GM23248 (cell line): ENCODE data around the gene PLA2G4E. TPM values are rescaled to one million over a fixed set of nuclear protein-coding genes. Genes with fewer than 3 reads are reported as not detected.

Experiments used
- DNase-seq: peaks from one replicate; pipeline ENCODE4 v3.0.0-alpha.2; 2015
- H2AFZ ChIP-seq: fragments of 200-600 bp; sonication (generic); 2 replicates; pipeline ENCODE4 v1.6.1; 2016; ENCODE audit warnings: antibody characterized with exemption
- H3F3A ChIP-seq: fragments of 200-600 bp; sonication (generic); 2 replicates; pipeline ENCODE4 v1.6.1; 2016; ENCODE audit warnings: mild to moderate bottlenecking, antibody characterized with exemption, mixed run types; ENCODE audit not compliant: insufficient read depth
- H3K27ac ChIP-seq: fragments of 200-600 bp; sonication (generic); 2 replicates; pipeline ENCODE4 v1.5.1; 2016; ENCODE audit warnings: mild to moderate bottlenecking
- H3K27me3 ChIP-seq: fragments of 200-600 bp; sonication (generic); replicated peaks from 2 replicates; pipeline ENCODE4 v1.6.1; 2016; ENCODE audit warnings: mild to moderate bottlenecking; ENCODE audit not compliant: insufficient read depth
- H3K36me3 ChIP-seq: fragments of 200-600 bp; sonication (generic); 2 replicates; pipeline ENCODE4 v1.6.1; 2016; ENCODE audit warnings: low read depth, mild to moderate bottlenecking
- H3K4me1 ChIP-seq: fragments of 200-600 bp; sonication (generic); 2 replicates; pipeline ENCODE4 v1.6.1; 2016; ENCODE audit warnings: mild to moderate bottlenecking; ENCODE audit not compliant: insufficient read depth
- H3K4me2 ChIP-seq: fragments of 200-600 bp; sonication (generic); one replicate; pipeline ENCODE4 v1.6.1; 2016; ENCODE audit warnings: mild to moderate bottlenecking; ENCODE audit not compliant: unreplicated experiment
- H3K4me3 ChIP-seq: fragments of 200-600 bp; sonication (generic); 2 replicates; pipeline ENCODE4 v1.5.1; 2016; ENCODE audit warnings: mild to moderate bottlenecking
- H3K79me2 ChIP-seq: fragments of 200-600 bp; sonication (generic); 2 replicates; pipeline ENCODE4 v1.6.1; 2016; ENCODE audit warnings: mild to moderate bottlenecking; ENCODE audit not compliant: insufficient read depth
- H3K9ac ChIP-seq: fragments of 200-600 bp; sonication (generic); 2 replicates; pipeline ENCODE4 v1.6.1; 2016; ENCODE audit warnings: mild to moderate bottlenecking
- H3K9me2 ChIP-seq: fragments of 200-600 bp; sonication (generic); 2 replicates; pipeline ENCODE4 v1.6.1; 2016; ENCODE audit warnings: mixed run types, mild to moderate bottlenecking, moderate library complexity; ENCODE audit not compliant: insufficient read depth
- H3K9me3 ChIP-seq: fragments of 200-600 bp; sonication (generic); one replicate; pipeline ENCODE4 v1.6.1; 2017; ENCODE audit warnings: low read depth
- H4K20me1 ChIP-seq: fragments of 200-600 bp; sonication (generic); 2 replicates; pipeline ENCODE4 v1.6.0; 2016; ENCODE audit not compliant: insufficient read depth
- EZH2 ChIP-seq: fragments of 200-600 bp; sonication (generic); IDR thresholded peaks from 2 replicates; pipeline ENCODE4 v1.6.1; 2018; ENCODE audit warnings: antibody characterized with exemption, mild to moderate bottlenecking; ENCODE audit not compliant: insufficient read depth, poor library complexity, severe bottlenecking
- EZH2phosphoT487 ChIP-seq: fragments of 200-600 bp; sonication (generic); IDR thresholded peaks from 2 replicates; pipeline ENCODE4 v1.6.1; 2018; ENCODE audit warnings: antibody characterized with exemption, moderate library complexity, mild to moderate bottlenecking, low read depth; ENCODE audit not compliant: insufficient read depth
- WGBS, 2 experiments: methylation state at CpG; one replicate each; pipeline ENCODE4 v1.1.6; 2015 to 2017; ENCODE audit warnings: low lambda C conversion rate in 2 of 2, low coverage in 1 of 2; ENCODE audit errors: missing lambda C conversion rate in 2 of 2; 5-methylcytosine and 5-hydroxymethylcytosine counted together
- in situ Hi-C: fragments of 300-500 bp; cut with MboI; formaldehyde crosslinking; loops from 2 replicates; pipeline ENCODE4 v1.15.0; 2020
- polyA plus RNA-seq: library from polyadenylated mRNA; unstranded; fragments of >200 nt; fragmentation: Nextera tagmentation; extraction: Ambion mirVana; gene quantifications from 2 replicates; pipeline ENCODE4 v1.2.1, GENCODE V29; 2016
- total RNA-seq: library from RNA; depleted of rRNA; stranded (reverse); fragments of >200 nt; shearing (Covaris generic); gene quantifications from 2 replicates; pipeline ENCODE4 v1.2.3, GENCODE V29; 2014; rRNA removed

The PLA2G4E gene
- total and polyA plus RNA-seq, 2 experiments from 2014 or later: not detected

DNA sequence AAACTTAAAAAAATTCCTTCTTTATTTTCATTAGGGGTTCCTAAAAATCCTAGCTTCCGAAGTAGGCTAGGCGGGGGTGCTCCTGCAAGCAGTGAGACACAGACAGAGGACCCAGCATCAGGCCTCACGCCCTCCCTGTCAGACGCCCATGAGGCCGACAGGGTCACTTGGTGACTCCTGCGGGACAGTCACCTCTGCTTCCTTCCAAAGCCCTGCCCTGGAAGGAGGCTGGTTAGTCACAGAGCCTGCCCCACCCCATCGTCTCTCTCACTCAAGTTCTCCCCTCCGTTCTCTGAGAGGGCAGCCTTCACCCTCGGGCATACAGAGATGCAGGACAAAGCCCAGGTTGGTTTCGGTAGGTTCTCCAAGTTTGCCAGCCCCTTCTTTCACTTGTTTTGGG lies 87.1 kb downstream of the PLA2G4E start:
- no peaks in the 10 kb centered on the region for H3K9me3 ChIP-seq
- TF ChIP-seq EZH2phosphoT487: no peak
- no peak for TF ChIP-seq EZH2
- in situ Hi-C loops: no loop called here
- H4K20me1 ChIP-seq: no peaks in the 10 kb centered on the region
- peaks cover 26% of the 10 kb centered on the region for H3F3A ChIP-seq
- H3K4me1 ChIP-seq: peaks cover 43% of the 10 kb centered on the region
- DNase-seq: peak; percentile 81
- H2AFZ ChIP-seq: no peak overlapping the region
- 0 out of 2 replicates have a peak, but pooled peaks cover 3% of the 10 kb centered on the region for H3K36me3 ChIP-seq
- H3K27ac ChIP-seq: no peak overlapping the region
- H3K4me2 ChIP-seq: peak overlapping the region; percentile 47
- no peaks in the 10 kb centered on the region for H3K27me3 ChIP-seq
- H3K79me2 ChIP-seq: peaks cover 17% of the 10 kb centered on the region; the same call in 1 of the 2 replicates
- no peaks in the 10 kb centered on the region for H3K9me2 ChIP-seq
- H3K9ac ChIP-seq: peak overlapping the region; percentile 33
- WGBS, 2 experiments: 35 to 37% methylated on average over 9 to 10 of the region's 10 CpGs
- H3K4me3 ChIP-seq: no peak overlapping the region

GRCh38 chr15:41933326-41933725 lies 87.5 kb downstream of the PLA2G4E start:
- H3K79me2 ChIP-seq: peaks cover 17% of the 10 kb centered on the region; the same call in 1 of the 2 replicates
- peak overlapping the region; percentile 33; the same call in 1 of the 2 replicates for H3K9ac ChIP-seq
- H3K9me3 ChIP-seq: no peaks in the 10 kb centered on the region
- DNase-seq: no peak
- H3K4me3 ChIP-seq: no peak overlapping the region
- H3K27ac ChIP-seq: no peak overlapping the region
- H4K20me1 ChIP-seq: no peaks in the 10 kb centered on the region
- H3F3A ChIP-seq: peaks cover 26% of the 10 kb centered on the region
- H2AFZ ChIP-seq: no peak overlapping the region
- TF ChIP-seq EZH2phosphoT487 (no peak), EZH2 (no peak)
- 96 to 97% methylated on average over 7 of the region's 7 CpGs for WGBS, 2 experiments
- H3K4me2 ChIP-seq: no peak overlapping the region
- H3K27me3 ChIP-seq: no peaks in the 10 kb centered on the region
- in situ Hi-C loops: no loop called here
- no peaks in the 10 kb centered on the region for H3K9me2 ChIP-seq
- H3K4me1 ChIP-seq: peaks cover 45% of the 10 kb centered on the region
- H3K36me3 ChIP-seq: 0 out of 2 replicates have a peak, but pooled peaks cover 3% of the 10 kb centered on the region

DNA sequence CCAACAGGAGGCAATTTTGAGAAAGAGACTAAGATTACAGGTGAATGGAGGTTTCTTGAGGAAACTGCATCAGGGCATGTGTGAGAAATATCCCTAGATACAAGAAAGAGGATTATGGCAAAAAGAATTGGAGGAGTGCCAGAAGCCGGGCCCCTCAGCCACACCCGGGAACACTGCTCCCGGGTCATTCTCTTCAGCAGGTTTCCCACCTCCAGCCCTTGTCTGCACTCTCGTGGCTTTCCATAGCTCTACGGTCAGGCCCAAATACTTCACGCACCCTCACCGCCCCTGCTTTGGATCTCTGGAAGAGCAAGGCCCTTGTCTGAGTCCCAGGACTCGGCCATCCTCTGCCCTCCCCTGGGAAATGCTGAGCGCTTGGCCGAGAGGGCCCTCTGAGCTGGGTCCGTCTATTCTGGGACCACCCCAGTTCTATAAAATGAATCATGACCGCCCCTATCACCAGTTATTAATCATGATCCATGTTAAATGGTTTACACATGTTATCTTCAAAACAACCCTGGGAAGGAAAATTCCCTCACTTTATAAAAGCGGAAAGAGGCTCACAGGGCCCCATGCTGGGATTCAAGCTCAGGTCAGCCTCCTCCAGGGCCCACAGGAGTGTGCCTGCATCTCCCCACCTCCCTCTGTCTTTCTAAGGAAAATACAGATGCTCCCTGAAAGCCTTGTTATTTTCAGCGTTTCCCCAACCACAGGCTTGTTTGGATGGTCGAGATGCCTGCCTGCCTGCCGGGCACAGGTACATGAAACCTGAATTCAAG lies 88.1 kb downstream of the PLA2G4E start:
- Histone ChIP-seq H3K4me1 (peaks cover 45% of the 10 kb centered on the region), H3K79me2 (peaks cover 17% of the 10 kb centered on the region; the same call in 1 of the 2 replicates), H3K27me3 (no peaks in the 10 kb centered on the region)

GRCh38 chr15:41932101-41932500 lies 88.7 kb downstream of the PLA2G4E start:
- Histone ChIP-seq H3K79me2 (peaks cover 17% of the 10 kb centered on the region; the same call in 1 of the 2 replicates), H3K27ac (no peak overlapping the region), H3K27me3 (no peaks in the 10 kb centered on the region), H2AFZ (no peak overlapping the region), H3K4me1 (peaks cover 45% of the 10 kb centered on the region), H3K36me3 (0 out of 2 replicates have a peak, but pooled peaks cover 3% of the 10 kb centered on the region), H3K9me2 (no peaks in the 10 kb centered on the region), H3K4me3 (no peak overlapping the region), H3K9me3 (no peaks in the 10 kb centered on the region), H4K20me1 (no peaks in the 10 kb centered on the region), H3K9ac (no peak overlapping the region), H3F3A (peaks cover 26% of the 10 kb centered on the region), H3K4me2 (no peak overlapping the region)
- no peak for DNase-seq
- in situ Hi-C loops: no loop called here
- WGBS, 2 experiments: 96 to 99% methylated on average over 9 of the region's 9 CpGs
- TF ChIP-seq EZH2phosphoT487 (no peak), EZH2 (no peak)

More for the DNA sequence above, 88.1 kb downstream of the PLA2G4E start:
- H4K20me1 ChIP-seq: no peaks in the 10 kb centered on the region
- peaks cover 26% of the 10 kb centered on the region for H3F3A ChIP-seq
- H3K9me2 ChIP-seq: no peaks in the 10 kb centered on the region
- H2AFZ ChIP-seq: no peak overlapping the region
- TF ChIP-seq EZH2phosphoT487 (no peak), EZH2 (no peak)
- DNase-seq: no peak
- H3K36me3 ChIP-seq: 0 out of 2 replicates have a peak, but pooled peaks cover 3% of the 10 kb centered on the region
- no peak overlapping the region for H3K27ac ChIP-seq
- no peaks in the 10 kb centered on the region for H3K9me3 ChIP-seq
- no peak overlapping the region for H3K9ac ChIP-seq
- H3K4me3 ChIP-seq: no peak overlapping the region
- 88% methylated on average over 16 of the region's 16 CpGs for WGBS, 2 experiments
- in situ Hi-C loops: no loop called here
- no peak overlapping the region for H3K4me2 ChIP-seq

Other genes with a start within 250 kb of the PLA2G4E start
- gene MAPKBP1, start 246.6 kb downstream of the PLA2G4E start, total RNA-seq: 8.5 and 12.3 TPM in 2 replicates
- gene MAPKBP1, start 246.6 kb downstream of the PLA2G4E start, polyA plus RNA-seq: 4.4 and 5.2 TPM in 2 replicates
- 1.3 and 11.7 TPM in 2 replicates for gene JMJD7, start 192.9 kb downstream of the PLA2G4E start, total RNA-seq
- 3.5 and 5.3 TPM in 2 replicates for gene JMJD7, start 192.9 kb downstream of the PLA2G4E start, polyA plus RNA-seq
- gene PLA2G4B, start 182.2 kb downstream of the PLA2G4E start, total RNA-seq: 1.4 TPM in 1 of 2 replicates, not detected in the other
- gene PLA2G4B, start 182.2 kb downstream of the PLA2G4E start, polyA plus RNA-seq: 1.1 and 1.6 TPM in 2 replicates
- 0.11 and 0.25 TPM in 2 replicates for gene SPTBN5, start 127.0 kb downstream of the PLA2G4E start, total RNA-seq
- gene SPTBN5, start 127.0 kb downstream of the PLA2G4E start, polyA plus RNA-seq: 0.03 TPM in 1 of 2 replicates, not detected in the other
- gene EHD4, start 48.5 kb downstream of the PLA2G4E start, total RNA-seq: 15.9 and 17.7 TPM in 2 replicates
- 18.7 and 21.0 TPM in 2 replicates for gene EHD4, start 48.5 kb downstream of the PLA2G4E start, polyA plus RNA-seq
- not detected in 2 replicates for gene PLA2G4D, start 73.5 kb upstream of the PLA2G4E start, total RNA-seq
- gene PLA2G4D, start 73.5 kb upstream of the PLA2G4E start, polyA plus RNA-seq: not detected in 2 replicates
- not detected in 2 replicates for gene PLA2G4F, start 135.6 kb upstream of the PLA2G4E start, total RNA-seq
- not detected in 2 replicates for gene PLA2G4F, start 135.6 kb upstream of the PLA2G4E start, polyA plus RNA-seq
- gene VPS39, start 187.3 kb upstream of the PLA2G4E start, total RNA-seq: 49.3 and 57.8 TPM in 2 replicates
- gene VPS39, start 187.3 kb upstream of the PLA2G4E start, polyA plus RNA-seq: 33.0 and 33.4 TPM in 2 replicates